GM12801 (cell line): Measurements from ENCODE around the gene SLC23A2.

ENCODE experiments used
- CTCF ChIP-seq: IDR thresholded peaks from one replicate; pipeline ENCODE4 v1.5.1; 2011; ENCODE audit warnings: control low read depth; ENCODE audit not compliant: insufficient read length; ENCODE audit errors: extremely low read depth

The SLC23A2 gene

GRCh38 chr20:4828830-4829513 is 172.3 kb downstream of the SLC23A2 start:
- no peak for TF ChIP-seq CTCF

DNA sequence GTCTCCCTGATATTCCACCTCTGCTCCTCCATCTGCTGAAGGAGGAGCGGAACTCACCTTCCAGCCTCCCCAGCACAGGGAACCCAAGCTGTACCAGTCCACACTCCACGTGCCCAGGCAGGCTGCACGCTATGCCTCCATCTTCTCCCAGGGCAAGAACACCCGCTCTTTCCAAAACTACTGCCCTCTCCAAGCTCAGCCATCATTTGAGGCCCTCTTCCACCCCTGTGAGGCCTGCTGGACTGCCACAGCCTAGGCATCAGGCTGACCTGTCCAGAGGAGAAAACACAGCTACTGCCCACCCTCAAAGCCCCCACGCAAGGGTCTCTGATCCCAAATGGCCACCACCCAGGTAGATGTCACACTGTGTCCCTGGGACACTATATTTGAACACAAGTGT is 179.7 kb downstream of the SLC23A2 start:
- no peak for TF ChIP-seq CTCF

- no peak for TF ChIP-seq CTCF
These were observed 180.3 kb downstream of the SLC23A2 start for GRCh38 chr20:4820806-4821518.

GRCh38 chr20:4819901-4820300 is 181.4 kb downstream of the SLC23A2 start:
- TF ChIP-seq CTCF: no peak

- TF ChIP-seq CTCF: no peak
These were observed 184.1 kb downstream of the SLC23A2 start for GRCh38 chr20:4817230-4817671.

DNA sequence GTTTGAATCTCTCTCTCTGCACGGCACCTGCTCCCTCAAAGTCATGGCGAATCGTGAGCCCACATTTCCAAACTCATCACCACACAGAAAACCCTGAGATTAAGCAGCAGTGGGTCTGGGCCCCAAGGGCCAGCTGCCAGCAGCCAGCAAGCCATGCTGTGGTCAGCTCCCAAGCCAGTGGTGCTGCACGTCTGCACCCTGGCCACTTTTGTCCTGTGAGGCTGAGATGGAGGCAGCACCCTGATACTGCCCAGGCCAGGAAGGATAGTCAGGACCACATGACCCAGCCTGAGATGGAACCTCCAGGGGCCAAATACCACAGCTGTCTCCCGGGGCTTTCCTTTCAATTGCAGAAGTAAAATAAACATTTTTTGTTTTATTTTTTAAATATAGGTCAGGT is 185.7 kb downstream of the SLC23A2 start:
- no peak for TF ChIP-seq CTCF

DNA sequence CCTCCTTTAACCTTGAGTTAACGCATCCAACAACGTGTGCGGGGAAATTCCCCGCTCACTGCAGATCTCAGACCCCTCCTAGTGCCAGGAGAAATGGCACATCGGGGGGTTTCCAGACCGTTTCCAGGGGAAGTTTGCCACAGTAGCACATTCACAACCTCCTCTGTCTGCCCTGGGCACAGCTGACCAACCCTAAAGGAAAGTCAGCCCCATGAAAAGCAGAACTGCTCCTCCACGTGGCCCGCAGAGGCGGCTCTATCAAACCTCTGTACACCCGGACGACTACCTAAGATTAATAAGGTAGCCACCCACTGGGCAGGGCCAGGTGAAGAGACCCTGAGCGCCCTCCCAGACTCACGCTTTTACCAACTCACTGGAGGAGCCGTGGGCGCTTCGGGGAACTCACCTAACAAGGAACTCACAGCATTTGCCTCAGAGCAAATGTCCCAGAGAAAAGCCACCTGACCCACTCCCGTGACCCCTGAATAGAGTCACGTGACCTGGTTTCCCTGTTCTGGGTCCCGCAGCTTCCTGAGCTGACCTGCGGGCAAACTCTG is 186.5 kb downstream of the SLC23A2 start:
- no peak for TF ChIP-seq CTCF
